C4-2B (cell line): ENCODE data around the gene THEM4.

Experiments used
- CTCF ChIP-seq: fragments of 450-650 bp; conservative IDR thresholded peaks from 2 replicates; pipeline ENCODE4 v1.5.1; 2017; ENCODE audit warnings: mild to moderate bottlenecking
- ZFX ChIP-seq: fragments of 450-650 bp; IDR thresholded peaks from 2 replicates; pipeline ENCODE4 v1.6.1; 2017

DNA sequence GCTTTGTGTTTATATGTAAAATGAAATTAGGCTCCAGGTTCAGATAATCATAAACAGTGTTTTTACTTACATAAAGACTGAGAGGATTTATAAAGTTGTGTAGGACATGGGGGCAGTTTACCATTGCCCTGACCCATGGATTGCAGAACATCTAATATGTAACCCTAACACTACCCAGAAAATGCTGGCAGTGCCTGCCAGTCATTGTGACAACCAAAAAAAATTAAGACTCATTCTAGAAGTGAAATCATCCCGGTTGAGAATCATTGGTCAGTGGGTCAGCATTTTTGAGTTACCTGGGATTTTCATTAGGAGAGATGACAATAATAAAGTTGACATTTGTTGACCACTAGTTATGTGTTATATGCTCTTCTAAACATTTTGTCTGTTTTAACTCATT is 31.2 kb upstream of the THEM4 start:
- no peak for TF ChIP-seq CTCF
- no peak for TF ChIP-seq ZFX
